Activated CD4-positive, alpha-beta T cell treated with anti-CD3 and anti-CD28 coated beads, Interleukin-2, amount 10 ng/mL, durations not matched to agents 24 days and 14 days (primary cell): ENCODE results near the gene DIP2C. TPM values are rescaled to one million over a fixed set of nuclear protein-coding genes. Genes with fewer than 3 reads are reported as not detected.
"Not testable (repeated sequence)": the region's sequence is repeated elsewhere in the genome, so short reads cannot be mapped to it uniquely, and the experiment has no call there.

ENCODE experiments used
- DNase-seq: peaks from one replicate; pipeline ENCODE4 v3.0.0; 2022
- H3K27ac Mint-ChIP-seq: one replicate; pipeline ENCODE4 v1.8.0; 2022; ENCODE audit warnings: mild to moderate bottlenecking, mixed read lengths
- H3K27me3 Mint-ChIP-seq: one replicate; pipeline ENCODE4 v1.8.0; 2022; ENCODE audit warnings: mixed read lengths
- H3K36me3 Mint-ChIP-seq: one replicate; pipeline ENCODE4 v1.8.0; 2022; ENCODE audit warnings: low read depth, mild to moderate bottlenecking, mixed read lengths
- H3K4me1 Mint-ChIP-seq: one replicate; pipeline ENCODE4 v1.8.0; 2021; ENCODE audit warnings: mixed read lengths
- H3K4me3 Mint-ChIP-seq: one replicate; pipeline ENCODE4 v1.8.0; 2022; ENCODE audit warnings: mild to moderate bottlenecking, moderate library complexity, mixed read lengths
- H3K9me3 Mint-ChIP-seq: one replicate; pipeline ENCODE4 v1.8.0; 2021; ENCODE audit warnings: mixed read lengths
- intact Hi-C: fragments of 100-400 bp; cut with micrococcal nuclease; formaldehyde crosslinking; loops from one replicate; pipeline ENCODE4 v1.15.1; 2023
- total RNA-seq: library from RNA; stranded (reverse); gene quantifications from 2 replicates; pipeline ENCODE4 v1.2.3, GENCODE V29; 2022

DIP2C gene
- total RNA-seq, 1 donor from 2014 or later, result 1.4 TPM

- intact Hi-C loops, result no loop called here
- no peak for DNase-seq
- H3K27me3 Mint-ChIP-seq, result peaks cover 3% of the 10 kb centered on the region
- H3K4me3 Mint-ChIP-seq, result no peak overlapping the region
- no peaks in the 10 kb centered on the region for H3K9me3 Mint-ChIP-seq
- H3K36me3 Mint-ChIP-seq, result no peaks in the 10 kb centered on the region
- H3K4me1 Mint-ChIP-seq, result no peaks in the 10 kb centered on the region
- no peak overlapping the region for H3K27ac Mint-ChIP-seq
Measured at GRCh38 chr10:589961-590680, 99.3 kb downstream of the DIP2C start.

- H3K9me3 Mint-ChIP-seq, result no peaks in the 10 kb centered on the region
- no peak for DNase-seq
- intact Hi-C loops, result no loop called here
- no peak overlapping the region for H3K27ac Mint-ChIP-seq
- H3K27me3 Mint-ChIP-seq, result peaks cover 3% of the 10 kb centered on the region
- no peaks in the 10 kb centered on the region for H3K36me3 Mint-ChIP-seq
- H3K4me3 Mint-ChIP-seq, result no peak overlapping the region
- no peaks in the 10 kb centered on the region for H3K4me1 Mint-ChIP-seq
Measured at GRCh38 chr10:588246-589165, 101.0 kb downstream of the DIP2C start.

- peaks cover 1% of the 10 kb centered on the region for H3K27me3 Mint-ChIP-seq
- H3K9me3 Mint-ChIP-seq, result no peaks in the 10 kb centered on the region
- H3K4me1 Mint-ChIP-seq, result no peaks in the 10 kb centered on the region
- no peaks in the 10 kb centered on the region for H3K36me3 Mint-ChIP-seq
- H3K27ac Mint-ChIP-seq, result no peak overlapping the region
- no peak overlapping the region for H3K4me3 Mint-ChIP-seq
- intact Hi-C loops, result no loop called here
- no peak for DNase-seq
Measured at GRCh38 chr10:586716-587115, 102.8 kb downstream of the DIP2C start.

GRCh38 chr10:586151-586550, 103.3 kb downstream of the DIP2C start:
- Mint-ChIP-seq H3K27ac (no peak overlapping the region), H3K36me3 (no peaks in the 10 kb centered on the region), H3K27me3 (peaks cover 1% of the 10 kb centered on the region), H3K9me3 (no peaks in the 10 kb centered on the region), H3K4me1 (no peaks in the 10 kb centered on the region), H3K4me3 (no peak overlapping the region)
- no peak for DNase-seq
- intact Hi-C loops, result no loop called here

GRCh38 chr10:585502-585901, 104.0 kb downstream of the DIP2C start:
- Mint-ChIP-seq H3K27ac (no peak overlapping the region), H3K27me3 (no peaks in the 10 kb centered on the region), H3K36me3 (no peaks in the 10 kb centered on the region), H3K4me1 (no peaks in the 10 kb centered on the region), H3K9me3 (no peaks in the 10 kb centered on the region), H3K4me3 (no peak overlapping the region)
- intact Hi-C loops, result no loop called here
- DNase-seq, result no peak

- not testable (repeated sequence) for H3K27me3 Mint-ChIP-seq, H3K9me3 Mint-ChIP-seq
Measured at GRCh38 chr10:584497-585290, 104.8 kb downstream of the DIP2C start.

GRCh38 chr10:583433-583832, 106.0 kb downstream of the DIP2C start:
- H3K27me3 Mint-ChIP-seq, result peaks cover 2% of the 10 kb centered on the region
- H3K27ac Mint-ChIP-seq, result no peak overlapping the region
- no peak overlapping the region for H3K4me3 Mint-ChIP-seq
- no peaks in the 10 kb centered on the region for H3K9me3 Mint-ChIP-seq
- DNase-seq, result no peak
- intact Hi-C loops, result no loop called here
- H3K36me3 Mint-ChIP-seq, result no peaks in the 10 kb centered on the region
- H3K4me1 Mint-ChIP-seq, result no peaks in the 10 kb centered on the region

More at GRCh38 chr10:584497-585290, 104.8 kb downstream of the DIP2C start:
- H3K4me3 Mint-ChIP-seq, H3K27ac Mint-ChIP-seq, H3K4me1 Mint-ChIP-seq, H3K36me3 Mint-ChIP-seq, intact Hi-C loops, DNase-seq: not testable (repeated sequence)

- no peak overlapping the region for H3K4me3 Mint-ChIP-seq
- no peaks in the 10 kb centered on the region for H3K4me1 Mint-ChIP-seq
- no peaks in the 10 kb centered on the region for H3K36me3 Mint-ChIP-seq
- H3K27ac Mint-ChIP-seq, result no peak overlapping the region
- intact Hi-C loops, result no loop called here
- peaks cover 2% of the 10 kb centered on the region for H3K27me3 Mint-ChIP-seq
- no peaks in the 10 kb centered on the region for H3K9me3 Mint-ChIP-seq
- no peak for DNase-seq
Measured at GRCh38 chr10:581776-582330, 107.6 kb downstream of the DIP2C start.

- intact Hi-C loops, result no loop called here
- DNase-seq, result no peak
- H3K4me3 Mint-ChIP-seq, result no peak overlapping the region
- peaks cover 2% of the 10 kb centered on the region for H3K27me3 Mint-ChIP-seq
- no peak overlapping the region for H3K27ac Mint-ChIP-seq
- H3K4me1 Mint-ChIP-seq, result no peaks in the 10 kb centered on the region
- no peaks in the 10 kb centered on the region for H3K36me3 Mint-ChIP-seq
- no peaks in the 10 kb centered on the region for H3K9me3 Mint-ChIP-seq
Measured at GRCh38 chr10:580778-581177, 108.7 kb downstream of the DIP2C start.

GRCh38 chr10:576130-576465, 113.4 kb downstream of the DIP2C start:
- Mint-ChIP-seq H3K27me3 (peaks cover 6% of the 10 kb centered on the region), H3K4me1 (no peaks in the 10 kb centered on the region), H3K27ac (no peak overlapping the region), H3K36me3 (no peaks in the 10 kb centered on the region), H3K4me3 (no peak overlapping the region), H3K9me3 (no peaks in the 10 kb centered on the region)
- no peak for DNase-seq
- intact Hi-C loops, result no loop called here

GRCh38 chr10:575402-576129, 113.9 kb downstream of the DIP2C start:
- peaks cover 6% of the 10 kb centered on the region for H3K27me3 Mint-ChIP-seq
- no peaks in the 10 kb centered on the region for H3K36me3 Mint-ChIP-seq
- H3K4me1 Mint-ChIP-seq, result no peaks in the 10 kb centered on the region
- no peaks in the 10 kb centered on the region for H3K9me3 Mint-ChIP-seq
- no peak for DNase-seq
- H3K4me3 Mint-ChIP-seq, result no peak overlapping the region
- intact Hi-C loops, result no loop called here
- H3K27ac Mint-ChIP-seq, result no peak overlapping the region

- H3K4me3 Mint-ChIP-seq, result no peak overlapping the region
- no peaks in the 10 kb centered on the region for H3K36me3 Mint-ChIP-seq
- DNase-seq, result no peak
- intact Hi-C loops, result no loop called here
- H3K9me3 Mint-ChIP-seq, result no peaks in the 10 kb centered on the region
- no peak overlapping the region for H3K27ac Mint-ChIP-seq
- H3K27me3 Mint-ChIP-seq, result peaks cover 4% of the 10 kb centered on the region
- H3K4me1 Mint-ChIP-seq, result no peaks in the 10 kb centered on the region
Measured at GRCh38 chr10:572696-573095, 116.8 kb downstream of the DIP2C start.

- Mint-ChIP-seq H3K27me3 (peaks cover 4% of the 10 kb centered on the region), H3K9me3 (no peaks in the 10 kb centered on the region), H3K4me3 (no peak overlapping the region), H3K27ac (no peak overlapping the region), H3K4me1 (no peaks in the 10 kb centered on the region), H3K36me3 (no peaks in the 10 kb centered on the region)
- no peak for DNase-seq
- intact Hi-C loops, result no loop called here
Measured at GRCh38 chr10:571688-572451, 117.6 kb downstream of the DIP2C start.
